ENCODE measurements around the gene MXI1.
A peak's percentile ranks its signal among the peaks of the same experiment; 100 is the strongest.

The MXI1 gene

GRCh38 chr10:110216240-110216639, 8.8 kb downstream of the MXI1 start:
- no peak overlapping the region for H3K9ac ChIP-seq (ENCODE audit: insufficient read length)
- DNase-seq (ENCODE audit: low read depth, low spot score) = no peak
- H3K27ac ChIP-seq = no peak overlapping the region

GRCh38 chr10:110216942-110217661, 9.7 kb downstream of the MXI1 start:
- Histone ChIP-seq H3K27ac (no peak overlapping the region), H3K36me3 (ENCODE audit: insufficient read depth, low read length) (no peaks in the 10 kb centered on the region)
- DNase-seq (ENCODE audit: low read depth, low spot score) = no peak

More at GRCh38 chr10:110216240-110216639, 8.8 kb downstream of the MXI1 start:
- TF ChIP-seq POLR2AphosphoS5 (IDR thresholded peaks at IDR 0.05; ENCODE audit: borderline replicate concordance, low read depth, low read length) (no peak), FOXP2 (optimal IDR thresholded peaks at IDR 0.05; ENCODE audit: control extremely low read depth, extremely low read length, insufficient read depth) (no peak), EZH2 (IDR thresholded peaks at IDR 0.05) (no peak)
- no peaks in the 10 kb centered on the region for H3K9me3 ChIP-seq (ENCODE audit: low read depth, low read length)
- H3K36me3 ChIP-seq (ENCODE audit: insufficient read depth, low read length) = no peaks in the 10 kb centered on the region
- H3K4me3 ChIP-seq = no peak overlapping the region

GRCh38 chr10:110217662-110218008, 10.2 kb downstream of the MXI1 start:
- no peaks in the 10 kb centered on the region for H3K36me3 ChIP-seq (ENCODE audit: insufficient read depth, low read length)
- no peak overlapping the region for H3K27ac ChIP-seq
- TF ChIP-seq POLR2AphosphoS5 (IDR thresholded peaks at IDR 0.05; ENCODE audit: borderline replicate concordance, low read depth, low read length) = no peak
- no peak for TF ChIP-seq EZH2 (IDR thresholded peaks at IDR 0.05)
- TF ChIP-seq FOXP2 (optimal IDR thresholded peaks at IDR 0.05; ENCODE audit: control extremely low read depth, extremely low read length, insufficient read depth) = no peak
- no peak for DNase-seq (ENCODE audit: low read depth, low spot score)
- H3K9me3 ChIP-seq (ENCODE audit: low read depth, low read length) = no peaks in the 10 kb centered on the region
- H3K4me3 ChIP-seq = no peak overlapping the region
- no peak overlapping the region for H3K9ac ChIP-seq (ENCODE audit: insufficient read length)

More at GRCh38 chr10:110216942-110217661, 9.7 kb downstream of the MXI1 start:
- Histone ChIP-seq H3K9ac (ENCODE audit: insufficient read length) (no peak overlapping the region), H3K9me3 (ENCODE audit: low read depth, low read length) (no peaks in the 10 kb centered on the region), H3K4me3 (no peak overlapping the region)
- TF ChIP-seq EZH2 (IDR thresholded peaks at IDR 0.05) (no peak), POLR2AphosphoS5 (IDR thresholded peaks at IDR 0.05; ENCODE audit: borderline replicate concordance, low read depth, low read length) (no peak), FOXP2 (optimal IDR thresholded peaks at IDR 0.05; ENCODE audit: control extremely low read depth, extremely low read length, insufficient read depth) (no peak)

- no peak for TF ChIP-seq FOXP2 (optimal IDR thresholded peaks at IDR 0.05; ENCODE audit: control extremely low read depth, extremely low read length, insufficient read depth)
- TF ChIP-seq POLR2AphosphoS5 (IDR thresholded peaks at IDR 0.05; ENCODE audit: borderline replicate concordance, low read depth, low read length) = no peak
- no peak for TF ChIP-seq EZH2 (IDR thresholded peaks at IDR 0.05)
- DNase-seq (ENCODE audit: low read depth, low spot score) = no peak
- Histone ChIP-seq H3K4me3 (no peak overlapping the region), H3K36me3 (ENCODE audit: insufficient read depth, low read length) (no peaks in the 10 kb centered on the region), H3K9ac (ENCODE audit: insufficient read length) (no peak overlapping the region), H3K9me3 (ENCODE audit: low read depth, low read length) (no peaks in the 10 kb centered on the region), H3K27ac (no peak overlapping the region)
Observed at GRCh38 chr10:110218632-110219031, 11.2 kb downstream of the MXI1 start.

GRCh38 chr10:110219884-110220283, 12.5 kb downstream of the MXI1 start:
- Histone ChIP-seq H3K4me3 (no peak overlapping the region), H3K9ac (ENCODE audit: insufficient read length) (no peak overlapping the region), H3K36me3 (ENCODE audit: insufficient read depth, low read length) (no peaks in the 10 kb centered on the region), H3K9me3 (ENCODE audit: low read depth, low read length) (no peaks in the 10 kb centered on the region), H3K27ac (no peak overlapping the region)
- DNase-seq (ENCODE audit: low read depth, low spot score) = no peak
- TF ChIP-seq FOXP2 (optimal IDR thresholded peaks at IDR 0.05; ENCODE audit: control extremely low read depth, extremely low read length, insufficient read depth) (no peak), EZH2 (IDR thresholded peaks at IDR 0.05) (no peak)

GRCh38 chr10:110220398-110220797, 13.0 kb downstream of the MXI1 start:
- Histone ChIP-seq H3K36me3 (ENCODE audit: insufficient read depth, low read length) (no peaks in the 10 kb centered on the region), H3K27ac (no peak overlapping the region), H3K9me3 (ENCODE audit: low read depth, low read length) (no peaks in the 10 kb centered on the region), H3K9ac (ENCODE audit: insufficient read length) (no peak overlapping the region), H3K4me3 (no peak overlapping the region)
- TF ChIP-seq FOXP2 (optimal IDR thresholded peaks at IDR 0.05; ENCODE audit: control extremely low read depth, extremely low read length, insufficient read depth) = no peak
- no peak for TF ChIP-seq POLR2AphosphoS5 (IDR thresholded peaks at IDR 0.05; ENCODE audit: borderline replicate concordance, low read depth, low read length)
- no peak for TF ChIP-seq EZH2 (IDR thresholded peaks at IDR 0.05)
- no peak for DNase-seq (ENCODE audit: low read depth, low spot score)

- no peak overlapping the region for H3K9ac ChIP-seq (ENCODE audit: insufficient read length)
- DNase-seq (ENCODE audit: low read depth, low spot score) = no peak
Observed at GRCh38 chr10:110221044-110221720, 13.8 kb downstream of the MXI1 start.

GRCh38 chr10:110221721-110222261, 14.4 kb downstream of the MXI1 start:
- no peak for DNase-seq (ENCODE audit: low read depth, low spot score)
- H3K4me3 ChIP-seq = peak overlapping the region; percentile 48
- H3K36me3 ChIP-seq (ENCODE audit: insufficient read depth, low read length) = no peaks in the 10 kb centered on the region
- H3K9ac ChIP-seq (ENCODE audit: insufficient read length) = no peak overlapping the region
- no peak for TF ChIP-seq EZH2 (IDR thresholded peaks at IDR 0.05)
- TF ChIP-seq POLR2AphosphoS5 (IDR thresholded peaks at IDR 0.05; ENCODE audit: borderline replicate concordance, low read depth, low read length) = no peak
- no peak for TF ChIP-seq FOXP2 (optimal IDR thresholded peaks at IDR 0.05; ENCODE audit: control extremely low read depth, extremely low read length, insufficient read depth)
- no peaks in the 10 kb centered on the region for H3K9me3 ChIP-seq (ENCODE audit: low read depth, low read length)
- no peak overlapping the region for H3K27ac ChIP-seq

More at GRCh38 chr10:110221044-110221720, 13.8 kb downstream of the MXI1 start:
- Histone ChIP-seq H3K36me3 (ENCODE audit: insufficient read depth, low read length) (no peaks in the 10 kb centered on the region), H3K4me3 (peak overlapping the region; percentile 48), H3K27ac (no peak overlapping the region), H3K9me3 (ENCODE audit: low read depth, low read length) (no peaks in the 10 kb centered on the region)
- TF ChIP-seq FOXP2 (optimal IDR thresholded peaks at IDR 0.05; ENCODE audit: control extremely low read depth, extremely low read length, insufficient read depth) (no peak), EZH2 (IDR thresholded peaks at IDR 0.05) (no peak), POLR2AphosphoS5 (IDR thresholded peaks at IDR 0.05; ENCODE audit: borderline replicate concordance, low read depth, low read length) (no peak)

Data from SK-N-MC (cell line).